Stimulated activated CD8-positive, alpha-beta memory T cell treated with anti-CD3 and anti-CD28 coated beads, Interleukin-15, amount 100 ng/mL, for 48 hours (primary cell): Measurements from ENCODE around the gene LAMB2.

ENCODE experiments used
- DNase-seq, 2 donors: peaks; one replicate each; pipeline ENCODE4 v3.0.0-alpha.2; 2020; ENCODE audit warnings: low read depth in 2 of 2

LAMB2 gene

DNA sequence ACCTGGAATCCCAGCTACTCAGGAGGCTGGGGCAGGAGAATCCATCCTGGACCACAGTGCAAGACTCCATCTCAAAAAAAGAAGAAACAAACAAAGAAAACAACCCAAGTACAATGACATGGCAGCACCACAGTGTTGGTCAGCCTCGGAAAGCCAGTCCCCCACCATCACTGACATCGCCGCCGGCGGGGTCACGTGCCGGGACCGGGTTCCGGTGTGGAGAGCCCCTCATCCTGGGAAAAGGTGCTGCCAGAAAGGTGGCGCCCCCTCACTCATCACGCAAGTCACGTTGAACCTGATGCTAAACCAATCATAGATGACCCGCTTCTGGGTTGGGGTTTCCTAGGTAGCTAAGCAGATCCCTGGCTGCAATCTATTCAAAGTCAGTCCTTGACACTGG is 56.7 kb downstream of the LAMB2 start:
- DNase-seq, result no peak
